IPS-18c (cell line): Measurements from ENCODE around the gene PI4KA.
"Not testable (repeated sequence)": the region's sequence is repeated elsewhere in the genome, so short reads cannot be mapped to it uniquely, and the experiment has no call there.

Experiments used
- H3K4me3 ChIP-seq: 2 replicates; pipeline ENCODE4 v1.7.0; 2013; ENCODE audit warnings: low read depth, mild to moderate bottlenecking, low read length, moderate library complexity; ENCODE audit not compliant: insufficient read depth
- H3K9me3 ChIP-seq: one replicate; pipeline ENCODE4 v1.6.1; 2013; ENCODE audit warnings: mild to moderate bottlenecking, low read length, moderate library complexity; ENCODE audit not compliant: control insufficient read depth, insufficient read depth

Gene PI4KA

GRCh38 chr22:20862540-20862939 is 3.9 kb upstream of the PI4KA start:
- no peak overlapping the region for H3K4me3 ChIP-seq

GRCh38 chr22:20859615-20860014 is 1.0 kb upstream of the PI4KA start:
- H3K4me3 ChIP-seq: peak overlapping the region; percentile 91; the same call in 1 of the 2 replicates
- no peaks in the 10 kb centered on the region for H3K9me3 ChIP-seq

More at GRCh38 chr22:20862540-20862939, 3.9 kb upstream of the PI4KA start:
- H3K9me3 ChIP-seq: no peaks in the 10 kb centered on the region

- peak overlapping the region; percentile 64 for H3K4me3 ChIP-seq
- H3K9me3 ChIP-seq: no peaks in the 10 kb centered on the region
Observed at GRCh38 chr22:20857838-20858614, 585 bp downstream of the PI4KA start.

- Histone ChIP-seq H3K4me3 (peak overlapping the region; percentile 64; the same call in 1 of the 2 replicates), H3K9me3 (no peaks in the 10 kb centered on the region)
Observed at GRCh38 chr22:20857247-20857643, 1.4 kb downstream of the PI4KA start.

- no peaks in the 10 kb centered on the region for H3K9me3 ChIP-seq
- H3K4me3 ChIP-seq: no peak overlapping the region
Observed at GRCh38 chr22:20853236-20853660, 5.4 kb downstream of the PI4KA start.

- Histone ChIP-seq H3K4me3 (no peak overlapping the region), H3K9me3 (no peaks in the 10 kb centered on the region)
Observed at GRCh38 chr22:20852503-20852902, 6.1 kb downstream of the PI4KA start.

- no peaks in the 10 kb centered on the region for H3K9me3 ChIP-seq
- H3K4me3 ChIP-seq: no peak overlapping the region
Observed at GRCh38 chr22:20852076-20852475, 6.5 kb downstream of the PI4KA start.

GRCh38 chr22:20847318-20847822 is 11.2 kb downstream of the PI4KA start:
- no peaks in the 10 kb centered on the region for H3K9me3 ChIP-seq

GRCh38 chr22:20844055-20845037 is 14.3 kb downstream of the PI4KA start:
- no peak overlapping the region for H3K4me3 ChIP-seq

More at GRCh38 chr22:20847318-20847822, 11.2 kb downstream of the PI4KA start:
- H3K4me3 ChIP-seq: no peak overlapping the region

GRCh38 chr22:20843501-20843900 is 15.1 kb downstream of the PI4KA start:
- H3K9me3 ChIP-seq: no peaks in the 10 kb centered on the region
- no peak overlapping the region for H3K4me3 ChIP-seq

More at GRCh38 chr22:20844055-20845037, 14.3 kb downstream of the PI4KA start:
- no peaks in the 10 kb centered on the region for H3K9me3 ChIP-seq

GRCh38 chr22:20840646-20841371 is 17.8 kb downstream of the PI4KA start:
- Histone ChIP-seq H3K4me3 (no peak overlapping the region), H3K9me3 (no peaks in the 10 kb centered on the region)

- H3K9me3 ChIP-seq: no peaks in the 10 kb centered on the region
- H3K4me3 ChIP-seq: no peak overlapping the region
Observed at GRCh38 chr22:20839837-20840645, 18.6 kb downstream of the PI4KA start.

GRCh38 chr22:20839354-20839753 is 19.3 kb downstream of the PI4KA start:
- not testable (repeated sequence) for H3K9me3 ChIP-seq, H3K4me3 ChIP-seq

- Histone ChIP-seq H3K9me3 (no peaks in the 10 kb centered on the region), H3K4me3 (no peak overlapping the region)
Observed at GRCh38 chr22:20836987-20837823, 21.4 kb downstream of the PI4KA start.

- Histone ChIP-seq H3K4me3 (no peak overlapping the region), H3K9me3 (no peaks in the 10 kb centered on the region)
Observed at GRCh38 chr22:20834725-20835124, 23.9 kb downstream of the PI4KA start.
